GM10248 (cell line): ENCODE results near the gene ARHGAP4.

ENCODE experiments used
- CTCF ChIA-PET: fragments of 300-600 bp; sonication (Branson Sonifier 250); formaldehyde crosslinking; extraction: SDS; loops from one replicate; lab custom pipeline; 2021; ENCODE audit warnings: antibody characterized with exemption; lab: Yijun Ruan, JAX
- POLR2A ChIA-PET: fragments of 350-650 bp; sonication (Branson Sonifier 250); formaldehyde crosslinking; extraction: SDS; loops from one replicate; lab custom pipeline; 2020; ENCODE audit warnings: antibody characterized with exemption; lab: Yijun Ruan, JAX
- DNase-seq: peaks from one replicate; pipeline ENCODE4 v3.0.0; 2012; ENCODE audit errors: extremely low spot score
- CTCF ChIP-seq: IDR thresholded peaks from 2 replicates; pipeline ENCODE4 v1.5.1; 2012; ENCODE audit warnings: mild to moderate bottlenecking, low read depth; ENCODE audit errors: extremely low read depth, missing control alignments, control extremely low read depth

Gene ARHGAP4

GRCh38 chrX:153878345-153878744, 47.7 kb downstream of the ARHGAP4 start:
- CTCF ChIA-PET: interaction anchor here (1.4 to 1.7 kb wide), 3 partner anchors 11 to 216 kb away, joined by 3 to 6 read pairs (median 3); no protein-coding TSS in a partner anchor

GRCh38 chrX:153877571-153878261, 48.3 kb downstream of the ARHGAP4 start:
- DNase-seq: no peak
- POLR2A ChIA-PET: no interaction called here
- CTCF ChIA-PET: interaction anchor here (1.4 to 1.7 kb wide), 3 partner anchors 11 to 216 kb away, joined by 3 to 6 read pairs (median 3); no protein-coding TSS in a partner anchor
- no peak for TF ChIP-seq CTCF

More at GRCh38 chrX:153878345-153878744, 47.7 kb downstream of the ARHGAP4 start:
- DNase-seq: no peak
- no peak for TF ChIP-seq CTCF
- POLR2A ChIA-PET: no interaction called here

- CTCF ChIA-PET: no interaction called here
- no peak for TF ChIP-seq CTCF
- POLR2A ChIA-PET: no interaction called here
- DNase-seq: peak; percentile 13
These were observed 50.0 kb downstream of the ARHGAP4 start for GRCh38 chrX:153876112-153876491.

GRCh38 chrX:153875391-153876111, 50.5 kb downstream of the ARHGAP4 start:
- CTCF ChIA-PET: no interaction called here
- TF ChIP-seq CTCF: no peak
- POLR2A ChIA-PET: no interaction called here
- DNase-seq: peak; percentile 77

- no peak for DNase-seq
- ChIA-PET POLR2A (no interaction called here), CTCF (no interaction called here)
- TF ChIP-seq CTCF: no peak
These were observed 51.5 kb downstream of the ARHGAP4 start for GRCh38 chrX:153874366-153875125.

GRCh38 chrX:153874085-153874365, 52.0 kb downstream of the ARHGAP4 start:
- POLR2A ChIA-PET: no interaction called here

More at GRCh38 chrX:153874085-153874365, 52.0 kb downstream of the ARHGAP4 start:
- TF ChIP-seq CTCF: no peak
- no peak for DNase-seq
- CTCF ChIA-PET: no interaction called here
